Uterus (tissue), 2 donors: ENCODE results near the gene TUBA4A.

ENCODE experiments used
- CTCF ChIP-seq, 4 experiments: fragments of 200-600 bp in 2 of 4; fragments of 450-650 bp in 2 of 4; sonication (generic) in 2 of 4; IDR thresholded peaks; one replicate each; pipeline ENCODE4 v1.5.1; 2016 to 2019; ENCODE audit warnings: antibody characterized with exemption in 4 of 4, mild to moderate bottlenecking in 2 of 4, moderate library complexity in 1 of 4
- POLR2A ChIP-seq, 2 donors: fragments of 450-650 bp; IDR thresholded peaks; one replicate each; pipeline ENCODE4 v1.6.1; 2016; ENCODE audit warnings: antibody characterized with exemption in 2 of 2, mild to moderate bottlenecking in 1 of 2, moderate library complexity in 1 of 2

- TF ChIP-seq CTCF (IDR thresholded peaks at IDR 0.05): no peak
- no peak for TF ChIP-seq POLR2A (IDR thresholded peaks at IDR 0.05)
Measured at GRCh38 chr2:219273937-219274336, 20.2 kb upstream of the TUBA4A start.
